ENCODE results near the gene MYO18A.

DNA sequence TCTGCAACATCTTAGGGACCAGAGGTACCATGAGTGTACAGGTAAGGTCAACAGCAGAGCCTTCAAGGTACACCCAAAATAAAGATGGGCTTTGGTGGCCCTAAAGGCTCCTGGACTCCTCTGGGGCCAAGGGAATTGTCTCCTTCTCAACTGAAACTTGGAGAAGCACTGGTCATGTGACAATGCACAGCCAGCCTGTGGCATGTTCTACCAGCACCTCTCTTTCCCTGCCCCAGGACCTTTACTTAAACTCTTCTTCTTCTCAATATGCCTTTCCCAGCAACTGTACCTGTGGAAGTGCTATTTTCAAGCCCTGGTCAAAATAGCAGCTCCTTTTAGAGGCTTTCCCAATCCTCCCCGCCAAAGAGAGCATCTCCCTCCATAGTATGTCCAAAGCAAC, 108.9 kb downstream of the MYO18A start:
- TF ChIP-seq, protein P1, sequence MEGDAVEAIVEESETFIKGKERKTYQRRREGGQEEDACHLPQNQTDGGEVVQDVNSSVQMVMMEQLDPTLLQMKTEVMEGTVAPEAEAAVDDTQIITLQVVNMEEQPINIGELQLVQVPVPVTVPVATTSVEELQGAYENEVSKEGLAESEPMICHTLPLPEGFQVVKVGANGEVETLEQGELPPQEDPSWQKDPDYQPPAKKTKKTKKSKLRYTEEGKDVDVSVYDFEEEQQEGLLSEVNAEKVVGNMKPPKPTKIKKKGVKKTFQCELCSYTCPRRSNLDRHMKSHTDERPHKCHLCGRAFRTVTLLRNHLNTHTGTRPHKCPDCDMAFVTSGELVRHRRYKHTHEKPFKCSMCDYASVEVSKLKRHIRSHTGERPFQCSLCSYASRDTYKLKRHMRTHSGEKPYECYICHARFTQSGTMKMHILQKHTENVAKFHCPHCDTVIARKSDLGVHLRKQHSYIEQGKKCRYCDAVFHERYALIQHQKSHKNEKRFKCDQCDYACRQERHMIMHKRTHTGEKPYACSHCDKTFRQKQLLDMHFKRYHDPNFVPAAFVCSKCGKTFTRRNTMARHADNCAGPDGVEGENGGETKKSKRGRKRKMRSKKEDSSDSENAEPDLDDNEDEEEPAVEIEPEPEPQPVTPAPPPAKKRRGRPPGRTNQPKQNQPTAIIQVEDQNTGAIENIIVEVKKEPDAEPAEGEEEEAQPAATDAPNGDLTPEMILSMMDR (IDR thresholded peaks at IDR 0.05), result no peak
- TF ChIP-seq POLR2A (IDR thresholded peaks at IDR 0.05), result no peak

Measured in uterus (tissue), 2 donors.